ENCODE measurements around the gene RAI1. TPM values are rescaled to one million over a fixed set of nuclear protein-coding genes. Genes with fewer than 3 reads are reported as not detected.
"Not testable (repeated sequence)": the region's sequence is repeated elsewhere in the genome, so short reads cannot be mapped to it uniquely, and the experiment has no call there.

Gene RAI1
- total RNA-seq, 1 donor from 2014 or later, result 5.8 TPM

GRCh38 chr17:17795946-17796786 is 114.9 kb downstream of the RAI1 start:
- no peak for DNase-seq (ENCODE audit: low read depth in 2 of 2)

- no peak for DNase-seq (ENCODE audit: low read depth in 2 of 2)
Observed at GRCh38 chr17:17796787-17797061, 115.5 kb downstream of the RAI1 start.

GRCh38 chr17:17797119-17797809 is 116.0 kb downstream of the RAI1 start:
- DNase-seq (ENCODE audit: low read depth in 2 of 2), result no peak

GRCh38 chr17:17798010-17798556 is 116.8 kb downstream of the RAI1 start:
- no peak for DNase-seq (ENCODE audit: low read depth in 2 of 2)

- DNase-seq (ENCODE audit: low read depth in 2 of 2), result no peak
Observed at GRCh38 chr17:17798573-17799255, 117.5 kb downstream of the RAI1 start.

- no peak for DNase-seq (ENCODE audit: low read depth in 2 of 2)
Observed at GRCh38 chr17:17800504-17801021, 119.3 kb downstream of the RAI1 start.

GRCh38 chr17:17801800-17802481 is 120.7 kb downstream of the RAI1 start:
- DNase-seq (ENCODE audit: low read depth in 2 of 2), result no peak

- DNase-seq (ENCODE audit: low read depth in 2 of 2), result no peak
Observed at GRCh38 chr17:17804007-17804406, 122.7 kb downstream of the RAI1 start.

GRCh38 chr17:17805575-17805974 is 124.3 kb downstream of the RAI1 start:
- no peak for DNase-seq (ENCODE audit: low read depth in 2 of 2)

GRCh38 chr17:17806035-17806434 is 124.8 kb downstream of the RAI1 start:
- DNase-seq (ENCODE audit: low read depth in 2 of 2), result no peak

GRCh38 chr17:17806611-17807274 is 125.5 kb downstream of the RAI1 start:
- no peak for DNase-seq (ENCODE audit: low read depth in 2 of 2)

- DNase-seq (ENCODE audit: low read depth in 2 of 2), result no peak
Observed at GRCh38 chr17:17807440-17807839, 126.2 kb downstream of the RAI1 start.

GRCh38 chr17:17808200-17808599 is 126.9 kb downstream of the RAI1 start:
- DNase-seq (ENCODE audit: low read depth in 2 of 2), result not testable (repeated sequence)

- no peak for DNase-seq (ENCODE audit: low read depth in 2 of 2)
Observed at GRCh38 chr17:17808706-17809432, 127.6 kb downstream of the RAI1 start.

GRCh38 chr17:17809531-17810083 is 128.3 kb downstream of the RAI1 start:
- no peak for DNase-seq (ENCODE audit: low read depth in 2 of 2)

GRCh38 chr17:17810084-17810894 is 129.0 kb downstream of the RAI1 start:
- peak in 1 of 2 donors; percentile 60 for DNase-seq (ENCODE audit: low read depth in 2 of 2)

- DNase-seq (ENCODE audit: low read depth in 2 of 2), result no peak
Observed at GRCh38 chr17:17810895-17811248, 129.6 kb downstream of the RAI1 start.

GRCh38 chr17:17811381-17812210 is 130.3 kb downstream of the RAI1 start:
- DNase-seq (ENCODE audit: low read depth in 2 of 2), result peak in 1 of 2 donors; percentile 73

Data from lung microvascular endothelial cell (primary cell).